GM19468 (cell line): Measurements from ENCODE around the gene MVB12A.

ENCODE experiments used
- ATAC-seq: cut with Tn5 transposase; IDR thresholded peaks from one replicate; pipeline ENCODE4 v1.9.1; 2021; ENCODE audit warnings: mild to moderate bottlenecking, moderate library complexity, moderate number of reproducible peaks; ENCODE audit not compliant: unreplicated experiment; ENCODE audit errors: extremely low read depth

Gene MVB12A

DNA sequence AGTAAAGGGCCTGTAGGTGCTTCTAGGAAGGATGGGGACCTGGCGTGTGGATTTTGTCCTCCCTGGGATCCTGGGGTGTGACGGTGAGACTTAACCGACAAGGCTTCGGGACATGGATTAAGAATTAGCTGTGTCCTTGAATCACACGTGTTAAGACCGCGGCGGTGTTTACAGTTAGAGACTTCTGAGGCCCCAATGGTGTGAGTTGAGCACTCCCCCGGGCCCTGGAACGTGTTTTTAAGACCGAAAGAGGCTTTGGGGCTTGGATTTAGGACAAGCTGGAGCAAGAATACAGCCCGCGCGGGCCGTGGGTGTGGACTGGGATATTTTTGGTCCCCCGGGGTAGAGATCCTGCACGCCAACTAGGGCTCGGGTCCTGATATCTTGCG, 49.2 kb downstream of the MVB12A start:
- no peak for ATAC-seq

DNA sequence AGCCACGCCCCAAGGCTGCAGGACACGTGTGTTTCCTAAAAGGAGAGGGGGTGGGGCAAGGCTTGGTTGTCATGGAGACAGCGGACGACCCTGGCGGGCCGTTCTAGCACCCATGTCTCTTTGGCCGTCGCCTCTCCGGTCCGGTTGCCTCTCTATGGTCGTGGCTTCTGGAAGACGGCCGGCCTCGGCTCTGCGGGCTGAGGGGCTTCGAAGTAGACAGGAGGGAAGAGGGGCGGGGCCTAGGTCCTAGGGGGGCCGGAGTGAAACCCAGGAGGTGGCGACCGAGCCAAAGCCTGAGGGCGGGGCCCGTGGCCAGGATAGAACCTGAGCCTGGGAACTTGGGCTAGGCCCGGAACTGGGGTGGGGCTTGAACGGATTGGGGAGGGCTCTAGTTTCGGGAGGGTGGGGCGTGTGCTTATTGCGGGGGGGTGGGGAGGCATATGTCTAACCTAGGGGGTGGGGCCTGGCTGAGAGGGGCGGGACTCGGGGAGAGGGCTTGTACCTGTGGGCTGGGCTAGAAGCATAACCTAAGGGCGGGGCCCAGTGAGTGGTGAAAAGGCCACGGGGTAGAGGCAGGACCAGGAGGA, 49.7 kb downstream of the MVB12A start:
- peak; percentile 23 for ATAC-seq

DNA sequence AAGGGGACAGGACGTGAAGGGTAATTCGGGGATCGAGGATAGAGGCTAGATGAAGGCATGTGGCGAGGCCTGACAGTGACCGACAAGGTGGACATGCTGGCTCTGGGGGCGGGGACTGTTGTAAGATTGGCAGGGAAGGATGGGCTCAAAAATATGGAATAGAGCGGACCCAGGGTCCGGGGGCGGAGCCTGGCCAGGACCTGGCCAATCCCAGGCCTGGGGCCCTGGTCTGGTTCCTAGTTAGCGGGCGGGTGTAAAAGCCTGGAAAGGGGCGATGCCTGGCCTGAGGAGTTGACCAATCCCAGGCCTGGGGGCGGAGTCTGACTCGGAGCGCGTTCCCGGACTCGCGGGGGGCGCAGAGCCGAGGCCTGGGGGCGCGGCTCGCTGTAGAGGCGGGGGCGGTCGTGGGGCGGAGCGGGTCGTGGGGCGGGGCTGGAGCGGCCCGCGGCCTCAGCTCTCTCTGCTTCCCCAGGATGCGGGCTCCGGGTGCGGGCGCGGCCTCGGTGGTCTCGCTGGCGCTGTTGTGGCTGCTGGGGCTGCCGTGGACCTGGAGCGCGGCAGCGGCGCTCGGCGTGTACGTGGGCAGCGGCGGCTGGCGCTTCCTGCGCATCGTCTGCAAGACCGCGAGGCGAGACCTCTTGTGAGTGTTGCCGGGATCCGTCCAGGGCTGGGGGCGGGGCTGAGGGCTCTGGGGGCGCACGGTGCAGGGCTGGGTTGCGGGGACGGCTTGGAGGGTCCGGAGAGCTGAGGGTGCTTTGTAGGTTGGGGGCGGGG, 50.4 kb downstream of the MVB12A start, which contains the start of gene SLC27A1:
TSS of gene SLC27A1 (plus strand) at position 457 of the 774 bp plus-strand sequence. CDS start at position 474, 17 bp downstream.
- peak; percentile 67 for ATAC-seq

DNA sequence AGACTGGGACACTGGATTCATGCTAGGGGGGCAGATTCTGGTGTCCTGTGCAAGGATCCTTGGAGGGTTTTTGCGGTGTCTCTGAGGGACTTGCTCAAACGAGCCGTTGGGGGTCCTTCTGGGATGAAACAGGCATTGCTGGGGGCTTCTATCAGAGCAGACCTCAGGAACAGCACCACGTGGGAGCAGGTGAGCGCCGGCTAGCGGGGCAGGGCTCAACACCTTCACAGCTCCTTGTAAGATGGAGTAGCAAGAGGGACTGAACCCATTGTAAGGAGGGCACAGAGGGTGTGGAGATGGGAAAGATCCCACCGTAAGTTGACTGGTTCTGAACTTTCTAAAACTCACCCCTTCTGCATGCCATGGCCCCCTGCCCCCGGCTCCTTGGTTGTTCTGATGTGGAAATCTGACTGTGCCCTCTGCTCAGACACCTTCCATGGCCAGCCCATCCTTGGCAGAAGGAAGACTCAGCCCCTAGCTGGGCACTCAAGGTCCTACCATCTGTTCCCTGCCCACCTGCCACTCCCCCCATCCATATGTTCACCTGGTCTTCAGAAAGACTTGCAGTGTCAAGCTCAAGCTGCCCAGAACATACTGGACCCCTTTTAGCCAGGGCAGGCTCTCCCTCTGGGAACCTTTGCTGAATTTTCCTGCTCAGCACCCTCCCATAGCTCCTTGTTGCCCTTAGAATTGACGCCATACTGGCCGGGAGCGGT, 51.7 kb downstream of the MVB12A start:
- ATAC-seq, result no peak

DNA sequence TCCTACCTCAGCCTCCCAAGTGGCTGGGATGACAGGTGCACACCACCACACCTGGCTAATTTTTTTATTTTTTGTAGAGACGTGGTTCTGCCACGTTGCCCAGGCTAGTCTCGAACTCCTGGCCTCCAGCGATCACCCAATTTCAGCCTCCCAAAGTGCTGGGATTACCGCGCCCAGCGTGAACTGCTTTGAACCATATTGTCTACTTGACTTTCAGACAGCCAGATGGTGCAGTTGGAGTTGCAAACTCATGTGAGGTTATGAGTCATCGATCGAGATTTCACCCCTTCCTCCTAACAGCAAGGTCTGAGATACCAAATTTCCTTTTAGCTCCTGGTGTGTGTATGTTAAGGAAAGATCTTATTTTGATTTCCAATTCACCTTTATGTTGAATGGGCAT, 53.2 kb downstream of the MVB12A start:
- ATAC-seq, result no peak
